Mesenteric fat pad (tissue), 1 donor: ENCODE data around the gene NPIPA8. TPM values are rescaled to one million over a fixed set of nuclear protein-coding genes. Genes with fewer than 3 reads are reported as not detected.
"Not testable (repeated sequence)": the region's sequence is repeated elsewhere in the genome, so short reads cannot be mapped to it uniquely, and the experiment has no call there.

Experiments
- DNase-seq: peaks from one replicate; pipeline ENCODE4 v3.0.0-alpha.2; 2020; ENCODE audit warnings: low spot score
- microRNA-seq: library from miRNA; unstranded; fragments of <30 nt; microRNA quantifications from one replicate; pipeline ENCODE4 v1.2.0, GENCODE V29; 2020; ENCODE audit warnings: borderline number of aligned reads
- total RNA-seq: library from RNA; stranded (reverse); fragmentation: NEBNext Ultra II Directional; extraction: Animal tissue kit (Norgen Biotek cat#: 25700); gene quantifications from one replicate; pipeline ENCODE4 v1.2.1, GENCODE V29; 2021
- donor health status: DM: yes; HTN: yes; CAD: no.

NPIPA8 gene
- total RNA-seq, 1 donor from 2014 or later = 0.93 TPM

DNA sequence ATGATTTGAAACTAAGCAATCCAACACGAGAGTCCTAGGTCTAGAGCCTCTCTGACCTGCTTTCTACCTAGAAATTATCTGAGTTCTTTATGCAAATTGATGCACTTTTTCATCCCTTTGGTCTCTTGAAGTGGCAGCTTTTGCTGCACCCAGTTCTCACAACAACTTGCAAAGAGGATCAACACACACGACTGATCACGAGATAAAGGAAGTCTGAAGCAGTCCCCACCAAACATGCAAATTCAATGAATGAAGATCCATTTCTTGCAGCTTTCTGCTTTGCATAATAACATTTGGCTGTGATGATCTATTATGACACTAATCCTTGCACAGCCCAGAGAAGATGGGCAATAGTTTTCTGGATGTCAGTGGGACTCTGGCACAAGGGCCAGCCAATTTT is 56.2 kb downstream of the NPIPA8 start:
- DNase-seq = not testable (repeated sequence)

DNA sequence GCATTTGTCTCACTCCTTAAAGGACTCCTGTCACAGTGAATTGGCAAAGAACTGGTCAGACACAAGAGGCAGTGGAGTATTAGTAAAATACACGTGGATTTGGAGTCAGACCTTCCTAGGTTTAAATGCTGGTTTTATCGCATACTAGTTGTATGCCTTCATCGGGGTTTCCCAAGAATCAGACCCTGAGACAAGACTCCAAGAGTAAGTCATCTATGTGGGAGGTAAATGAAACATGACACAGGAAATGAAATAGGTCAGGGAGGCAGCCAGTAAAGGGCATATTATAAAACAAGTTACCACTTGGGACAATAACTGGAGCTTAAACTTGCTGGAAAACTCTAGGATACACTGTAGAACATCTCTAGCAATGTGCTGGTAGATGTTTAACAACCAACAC is 59.8 kb downstream of the NPIPA8 start:
- not testable (repeated sequence) for DNase-seq

DNA sequence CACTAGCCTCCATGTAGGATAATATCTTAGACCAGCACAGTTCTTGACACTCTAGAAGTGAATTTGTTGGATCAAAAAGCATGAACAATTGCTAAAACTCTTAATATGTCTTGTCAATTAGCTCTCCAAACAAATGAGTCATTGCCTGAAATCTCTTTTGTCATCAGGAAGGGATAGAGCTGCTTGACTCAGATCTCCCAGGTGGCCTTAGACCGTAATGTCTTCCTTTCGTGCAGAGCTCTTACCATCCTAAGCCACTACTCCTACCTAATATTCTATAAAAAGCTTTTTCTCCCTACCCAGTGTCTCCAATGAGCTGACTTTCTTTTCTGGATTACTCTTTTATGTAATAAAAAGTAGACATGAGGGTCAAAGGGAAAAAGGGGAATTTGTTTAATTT is 66.4 kb downstream of the NPIPA8 start:
- not testable (repeated sequence) for DNase-seq

Small RNA genes lying within 50 kb of the gene (microRNA-seq; reads per million reads assigned to microRNA genes)
- gene MIR6511A4 (not detected), gene MIR6770-3 (not detected)

Other genes starting within 250 kb of the NPIPA8 start
- 123 TPM for gene NOMO2, start 225.4 kb upstream of the NPIPA8 start, total RNA-seq